Gastroesophageal sphincter (tissue), 4 donors: ENCODE results near the gene OXNAD1. TPM values are rescaled to one million over a fixed set of nuclear protein-coding genes. Genes with fewer than 3 reads are reported as not detected.

Experiments
- ATAC-seq: fragments of 150-250 bp; one replicate; pipeline ENCODE4 v1.9.1; 2016; ENCODE audit warnings: mild to moderate bottlenecking, moderate library complexity
- H3K27ac ChIP-seq, 4 donors: fragments of 200-600 bp; sonication (generic) in 3 of 4; 1 replicate in 3 of 4; 2 replicates in 1 of 4; pipeline ENCODE4 v1.5.1; 2016 to 2019
- H3K27me3 ChIP-seq: fragments of 200-600 bp; sonication (generic); one replicate; pipeline ENCODE4 v1.5.1; 2019
- H3K36me3 ChIP-seq, 2 donors: fragments of 200-600 bp; sonication (generic); one replicate each; pipeline ENCODE4 v1.5.1; 2019; ENCODE audit warnings: control low read depth in 1 of 2
- H3K4me1 ChIP-seq, 3 donors: fragments of 200-600 bp; sonication (generic); 1 replicate in 2 of 3; 2 replicates in 1 of 3; pipeline ENCODE4 v1.5.1; 2016 to 2019; ENCODE audit warnings: control low read depth in 2 of 3
- H3K4me3 ChIP-seq, 2 donors: fragments of 200-600 bp; sonication (generic); one replicate each; pipeline ENCODE4 v1.5.1; 2019; ENCODE audit warnings: mild to moderate bottlenecking in 1 of 2, moderate library complexity in 1 of 2
- H3K9me3 ChIP-seq, 3 donors: fragments of 200-600 bp; sonication (generic); one replicate each; pipeline ENCODE4 v1.5.1; 2017 to 2019; ENCODE audit warnings: control low read depth in 2 of 3
- CTCF ChIP-seq, 4 experiments: fragments of 200-600 bp in 2 of 4; fragments of 450-650 bp in 2 of 4; sonication (generic) in 1 of 4; IDR thresholded peaks; one replicate each; pipeline ENCODE4 v1.5.1; 2017 to 2019; ENCODE audit warnings: antibody characterized with exemption in 4 of 4, mild to moderate bottlenecking in 2 of 4, moderate library complexity in 2 of 4
- EP300 ChIP-seq: sonication (generic); formaldehyde crosslinking; IDR thresholded peaks from one replicate; pipeline ENCODE4 v1.6.1; 2017; ENCODE audit warnings: antibody characterized with exemption, mild to moderate bottlenecking
- POLR2A ChIP-seq, 2 donors: fragments of 450-650 bp; IDR thresholded peaks; one replicate each; pipeline ENCODE4 v1.6.1; 2017; ENCODE audit warnings: antibody characterized with exemption in 2 of 2, mild to moderate bottlenecking in 2 of 2, moderate library complexity in 1 of 2
- POLR2AphosphoS5 ChIP-seq: sonication (generic); formaldehyde crosslinking; IDR thresholded peaks from one replicate; pipeline ENCODE4 v1.6.1; 2017; ENCODE audit warnings: antibody characterized with exemption
- WGBS, 2 donors: methylation state at CpG; one replicate each; pipeline ENCODE4 v1.1.5; 2018; ENCODE audit warnings: low coverage in 1 of 2; 5-methylcytosine and 5-hydroxymethylcytosine counted together
- total RNA-seq, 4 donors: library from RNA; depleted of rRNA; stranded (reverse); fragments of >200 nt; gene quantifications; one replicate each; pipeline ENCODE4 v1.1.0, GENCODE V29; 2016

The OXNAD1 gene
- total RNA-seq, 4 donors from 2014 or later, result 10.2 to 13.2 (median 12.4) TPM

- TF ChIP-seq EP300 (no peak), CTCF (IDR thresholded peaks at IDR 0.05) (no peak), POLR2AphosphoS5 (no peak), POLR2A (IDR thresholded peaks at IDR 0.05) (no peak)
- Histone ChIP-seq H3K27ac (peak overlapping the region in 3 of 4 donors; percentile 43 to 77 (median 76)), H3K4me1 (peaks cover 4 to 48% (median 4%) of the 10 kb centered on the region in 3 donors), H3K9me3 (no peaks in the 10 kb centered on the region), H3K36me3 (peaks cover 0 to 76% of the 10 kb centered on the region in 2 donors), H3K27me3 (no peaks in the 10 kb centered on the region), H3K4me3 (no peak overlapping the region)
- no peak for ATAC-seq
- WGBS, 2 donors, result no CpG with 5 or more reads among the region's 3 CpGs
These were observed 51.4 kb downstream of the OXNAD1 start for GRCh38 chr3:16316396-16316795.

GRCh38 chr3:16316847-16317560, 52.0 kb downstream of the OXNAD1 start:
- no peak for ATAC-seq
- Histone ChIP-seq H3K36me3 (peaks cover 0 to 82% of the 10 kb centered on the region in 2 donors), H3K4me3 (no peak overlapping the region), H3K9me3 (no peaks in the 10 kb centered on the region), H3K27ac (peak overlapping the region in 3 of 4 donors; percentile 43 to 77 (median 76)), H3K27me3 (no peaks in the 10 kb centered on the region), H3K4me1 (peaks cover 0 to 43% (median 4%) of the 10 kb centered on the region in 3 donors)
- no peak for TF ChIP-seq POLR2A (IDR thresholded peaks at IDR 0.05)
- 84 to 86% methylated on average over 3 to 4 of the region's 5 CpGs for WGBS, 2 donors

GRCh38 chr3:16317561-16317945, 52.5 kb downstream of the OXNAD1 start:
- H3K4me1 ChIP-seq, result peaks cover 0 to 43% (median 4%) of the 10 kb centered on the region in 3 donors
- TF ChIP-seq POLR2AphosphoS5 (no peak), CTCF (IDR thresholded peaks at IDR 0.05) (no peak), EP300 (no peak), POLR2A (IDR thresholded peaks at IDR 0.05) (no peak)
- no peak for ATAC-seq
- no peak overlapping the region for H3K4me3 ChIP-seq
- no peaks in the 10 kb centered on the region for H3K27me3 ChIP-seq
- peak overlapping the region in 3 of 4 donors; percentile 43 to 77 (median 76) for H3K27ac ChIP-seq
- WGBS, 2 donors, result 83% methylated on average over 1 of the region's 6 CpGs; no CpG with 5 or more reads in 1 of the 2 donors
- H3K9me3 ChIP-seq, result no peaks in the 10 kb centered on the region
- peaks cover 0 to 87% of the 10 kb centered on the region in 2 donors for H3K36me3 ChIP-seq

- TF ChIP-seq CTCF (IDR thresholded peaks at IDR 0.05), result no peak
- no peak for TF ChIP-seq POLR2A (IDR thresholded peaks at IDR 0.05)
- H3K27ac ChIP-seq, result peak overlapping the region in 3 of 4 donors; percentile 43 to 77 (median 76)
- 75 to 87% methylated on average over 2 to 4 of the region's 7 CpGs for WGBS, 2 donors
- no peaks in the 10 kb centered on the region for H3K27me3 ChIP-seq
- ATAC-seq, result no peak
- no peaks in the 10 kb centered on the region for H3K9me3 ChIP-seq
- peaks cover 0 to 90% of the 10 kb centered on the region in 2 donors for H3K36me3 ChIP-seq
- H3K4me1 ChIP-seq, result peaks cover 0 to 40% (median 4%) of the 10 kb centered on the region in 3 donors
- H3K4me3 ChIP-seq, result no peak overlapping the region
These were observed 53.2 kb downstream of the OXNAD1 start for GRCh38 chr3:16318176-16318575.

- Histone ChIP-seq H3K4me3 (no peak overlapping the region), H3K27ac (peak overlapping the region in 2 of 4 donors; percentile 11 to 77), H3K4me1 (peaks cover 0 to 40% (median 4%) of the 10 kb centered on the region in 3 donors), H3K27me3 (no peaks in the 10 kb centered on the region), H3K36me3 (peaks cover 0 to 87% of the 10 kb centered on the region in 2 donors), H3K9me3 (no peaks in the 10 kb centered on the region)
- no peak for ATAC-seq
- 77% methylated on average over 4 of the region's 4 CpGs; no CpG with 5 or more reads in 1 of the 2 donors for WGBS, 2 donors
- no peak for TF ChIP-seq POLR2A (IDR thresholded peaks at IDR 0.05)
- TF ChIP-seq EP300, result no peak
- peak in 2 of 4 experiments; percentile 11 to 22 for TF ChIP-seq CTCF (IDR thresholded peaks at IDR 0.05)
These were observed 54.3 kb downstream of the OXNAD1 start for GRCh38 chr3:16319307-16319706.
